Superior temporal gyrus (tissue), 1 donor: Measurements from ENCODE around the gene WDR86.

ENCODE experiments used
- DNase-seq: peaks from one replicate; pipeline ENCODE4 v3.0.0-alpha.2; 2016; ENCODE audit errors: extremely low spot score

Gene WDR86

DNA sequence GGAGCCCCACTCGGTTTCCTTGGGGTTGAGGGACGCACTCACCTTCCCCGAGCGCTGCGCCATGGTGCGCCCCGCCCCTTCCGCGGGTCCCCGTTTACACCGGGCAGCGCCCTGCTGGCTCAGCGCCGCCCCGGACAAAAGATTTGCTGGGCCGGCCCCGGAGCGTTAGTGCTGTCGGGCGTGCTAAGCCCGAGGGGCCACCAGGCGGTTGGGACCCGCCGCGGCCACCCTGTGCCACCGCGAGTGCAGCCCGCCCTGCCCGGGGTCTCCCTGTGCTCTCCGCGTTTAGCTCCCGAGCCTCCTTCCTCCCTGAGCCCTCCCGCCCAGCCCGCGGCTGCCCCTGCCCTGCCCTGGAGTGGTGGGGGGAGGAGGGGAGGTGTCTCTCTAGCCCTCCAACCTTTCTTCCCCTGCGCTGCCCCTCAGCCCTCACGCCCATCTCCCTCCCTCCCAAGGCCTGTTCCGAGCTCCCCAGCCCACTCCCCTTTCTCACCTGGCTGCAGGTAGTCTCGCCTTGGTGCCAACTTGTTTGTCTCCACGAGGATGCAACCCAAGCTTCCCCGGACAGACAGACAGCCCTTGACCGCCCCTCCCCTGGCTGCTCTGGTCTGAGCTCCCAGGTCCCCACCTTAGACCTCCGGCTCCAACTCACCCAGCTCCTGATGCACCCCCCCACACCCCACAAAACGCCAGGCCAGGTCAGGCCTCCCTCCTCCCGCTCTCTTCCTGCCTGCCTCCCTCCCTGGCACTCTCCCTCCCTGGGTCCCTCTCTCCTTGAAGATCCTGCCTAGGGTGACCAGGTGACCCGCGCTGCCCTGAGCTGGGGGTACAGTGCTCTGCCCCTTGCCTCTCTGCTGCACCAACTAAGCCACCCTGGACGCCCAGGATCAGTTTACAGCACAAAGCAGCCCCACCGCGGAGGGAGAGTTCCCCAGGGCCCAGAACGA, 30.3 kb upstream of the WDR86 start, which contains the start of gene CRYGN:
Gene CRYGN (minus strand): TSS at position 287 of the 944 bp plus-strand sequence. CDS start 224 bp downstream, at position 63.
- DNase-seq = no peak

DNA sequence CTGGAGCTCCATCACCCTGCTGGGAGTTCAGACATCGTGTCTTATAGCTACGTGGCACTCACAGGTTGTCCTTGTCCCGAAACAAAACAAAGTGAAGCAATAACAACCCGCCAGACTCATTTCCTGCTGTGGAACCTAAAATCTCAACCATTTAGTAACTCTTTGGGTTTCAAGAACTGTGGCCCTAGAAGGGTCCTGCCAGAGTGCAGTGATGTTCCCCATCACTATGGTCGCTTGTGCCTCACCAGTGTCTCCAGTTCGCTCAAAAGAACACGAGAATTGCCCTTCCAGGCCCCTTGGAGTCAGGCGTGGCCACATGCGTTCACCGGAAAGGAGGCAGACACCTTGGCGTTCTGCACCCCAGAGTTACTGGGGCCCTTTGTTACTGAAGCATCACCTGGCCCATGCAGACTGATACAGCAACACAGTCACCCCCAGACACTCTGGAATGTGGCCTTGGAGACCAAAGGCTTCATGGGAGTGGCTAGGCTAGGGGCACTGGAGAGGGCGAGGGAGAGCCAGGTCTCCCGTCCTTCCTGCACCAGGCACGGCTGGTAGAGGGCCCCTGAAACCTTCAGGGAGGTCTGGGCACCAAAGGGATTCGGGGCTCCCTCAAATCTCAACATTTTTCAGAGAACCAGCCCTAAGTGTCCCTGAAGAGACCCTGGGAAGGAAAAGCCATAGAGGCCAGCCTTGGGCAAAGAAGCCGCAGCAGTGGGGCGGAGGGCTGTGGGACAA, 29.2 kb upstream of the WDR86 start:
- no peak for DNase-seq

- DNase-seq = no peak
These were observed 28.2 kb upstream of the WDR86 start for GRCh38 chr7:151437866-151438516.

GRCh38 chr7:151437159-151437553, 27.3 kb upstream of the WDR86 start:
- DNase-seq = no peak

DNA sequence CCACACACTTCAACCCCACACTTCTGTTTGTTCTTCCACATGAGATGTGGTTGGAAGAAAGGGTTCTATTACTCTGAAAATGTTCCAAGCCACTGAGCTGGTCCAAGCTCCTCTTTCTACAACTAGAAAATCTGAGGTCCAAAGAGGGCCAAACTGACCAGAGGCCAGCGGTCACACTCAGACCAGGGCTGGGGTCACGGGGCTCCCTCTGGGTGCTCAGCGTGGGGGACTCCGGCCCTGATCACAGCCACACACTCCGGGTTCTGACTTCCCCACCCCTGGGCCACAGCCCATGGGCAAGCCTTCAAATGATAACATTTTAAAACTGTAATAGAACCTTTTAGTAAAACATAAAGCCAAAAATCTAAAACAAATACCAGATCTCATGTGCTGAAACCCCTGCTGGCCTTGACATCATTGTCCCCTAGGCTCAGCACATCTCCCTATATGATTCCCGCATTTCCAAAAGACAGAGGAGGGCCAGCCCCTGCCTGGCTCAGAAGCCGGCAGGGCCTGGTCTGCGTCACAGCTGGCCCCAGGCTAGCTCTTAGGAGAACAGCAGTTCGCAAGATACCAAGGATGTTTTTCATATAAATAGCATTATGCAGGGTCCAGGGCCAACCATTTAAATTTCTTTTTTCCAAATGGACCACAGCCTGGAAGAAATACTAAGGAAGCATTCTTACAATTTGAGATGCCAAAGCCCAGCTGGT, 26.8 kb upstream of the WDR86 start:
- no peak for DNase-seq

DNA sequence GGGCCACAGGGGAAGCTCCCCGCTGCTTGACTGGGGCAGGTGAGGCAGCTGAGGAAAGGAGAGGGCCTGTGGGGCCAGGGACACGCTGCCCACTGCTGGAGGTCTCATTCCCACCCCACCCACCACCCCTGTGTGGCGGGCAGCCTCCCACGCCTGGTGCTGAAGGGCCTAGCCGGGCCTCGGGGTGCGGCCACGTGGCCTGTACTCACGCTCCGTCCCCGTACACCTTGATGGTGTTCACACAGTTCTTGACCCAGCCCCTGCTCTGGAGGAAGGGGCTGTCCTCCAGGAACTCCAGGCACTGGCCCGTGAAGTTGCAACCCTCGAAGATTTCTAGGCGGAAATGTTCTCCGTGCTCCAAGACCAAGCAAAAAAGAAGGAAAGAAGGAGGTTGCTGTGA, 26.1 kb upstream of the WDR86 start:
- DNase-seq = no peak

- DNase-seq = no peak
These were observed 25.5 kb upstream of the WDR86 start for GRCh38 chr7:151435103-151435916.

- no peak for DNase-seq
These were observed 24.7 kb upstream of the WDR86 start for GRCh38 chr7:151434549-151434948.

DNA sequence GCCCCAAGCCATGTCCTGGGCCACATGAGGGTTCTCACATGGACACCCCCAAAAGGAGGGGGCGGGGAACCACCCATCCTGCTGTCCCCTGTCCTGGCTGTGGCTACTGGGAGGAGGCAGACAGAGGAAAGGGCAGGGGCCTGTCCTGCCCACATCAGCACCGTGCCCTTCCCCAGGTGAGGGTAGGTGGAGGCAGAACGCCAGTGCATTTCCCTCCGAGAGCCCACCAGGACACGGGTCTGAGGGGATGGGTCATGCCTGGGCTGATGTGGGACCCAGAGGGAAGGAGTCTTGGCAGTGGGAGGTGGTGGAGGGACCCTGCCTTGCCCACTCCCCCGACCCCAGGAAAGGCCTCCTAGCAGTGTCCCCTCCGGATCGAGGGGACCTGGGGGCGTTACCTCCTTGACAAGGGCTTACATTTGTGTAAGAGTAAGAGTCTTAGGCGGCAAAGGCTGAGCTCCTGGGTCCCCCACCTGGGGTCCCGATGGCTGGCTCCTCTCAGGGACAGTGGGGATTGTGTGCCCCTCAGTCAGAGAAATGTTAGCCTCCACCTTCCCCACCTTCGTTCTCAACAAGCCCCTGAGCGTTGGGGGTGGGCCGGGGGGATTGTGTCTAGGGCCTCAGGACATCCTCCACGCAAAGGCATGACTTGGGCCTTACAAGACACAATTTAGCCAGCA, 24.0 kb upstream of the WDR86 start:
- no peak for DNase-seq

- no peak for DNase-seq
These were observed 23.1 kb upstream of the WDR86 start for GRCh38 chr7:151432658-151433521.

DNA sequence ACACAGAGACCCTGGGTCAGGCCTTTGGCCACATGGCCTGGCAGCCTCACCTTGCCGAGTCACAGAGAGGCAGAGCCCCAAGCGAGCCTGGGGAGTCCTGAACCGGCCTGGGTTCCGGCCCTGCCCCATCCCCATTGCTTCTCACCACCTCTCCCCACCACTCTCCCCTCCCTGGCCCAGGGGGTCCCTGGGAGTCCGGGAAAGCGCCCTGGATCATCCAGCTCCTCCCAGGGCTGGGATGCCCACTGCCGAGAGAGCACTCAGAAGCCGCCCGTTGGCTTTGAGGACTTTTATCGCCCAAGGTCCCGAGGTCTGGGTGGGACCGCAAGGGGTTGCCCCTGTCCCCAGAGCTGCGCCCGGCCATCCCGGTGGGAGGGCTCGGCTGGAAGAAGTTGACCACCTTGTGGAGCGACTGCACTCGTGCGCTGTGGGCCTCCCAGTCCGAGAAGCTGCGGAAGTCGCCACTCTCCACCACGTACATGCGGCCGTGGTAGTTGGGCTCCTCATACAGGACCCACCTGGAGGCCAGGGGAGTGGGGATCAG, 22.0 kb upstream of the WDR86 start:
- DNase-seq = no peak

DNA sequence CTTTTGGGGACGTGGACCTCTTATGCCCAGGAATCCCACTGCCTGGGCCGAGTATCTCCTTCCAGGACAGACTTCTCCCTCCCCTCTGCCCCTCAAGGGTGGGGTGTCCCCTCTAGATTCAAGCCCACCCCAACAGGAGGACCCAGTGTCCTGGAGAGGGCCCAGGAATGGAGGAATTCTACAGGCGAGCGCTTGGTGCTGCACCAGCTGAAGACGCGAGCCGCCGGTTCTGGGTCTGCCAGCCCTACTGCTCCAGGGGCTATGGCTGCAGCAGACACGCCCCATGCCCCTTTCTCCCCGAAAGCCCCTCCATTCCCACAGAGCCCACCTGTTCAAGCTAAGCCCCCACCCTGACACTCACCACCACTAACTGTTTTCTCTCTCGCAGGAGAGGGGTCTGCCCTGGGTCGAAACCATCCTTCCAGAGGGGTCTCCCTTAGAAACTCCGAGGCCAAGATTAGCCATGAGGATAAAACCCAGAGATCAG, 21.5 kb upstream of the WDR86 start:
- DNase-seq = no peak

GRCh38 chr7:151430391-151431205, 20.8 kb upstream of the WDR86 start:
- no peak for DNase-seq

GRCh38 chr7:151429560-151430331, 19.9 kb upstream of the WDR86 start:
- no peak for DNase-seq

GRCh38 chr7:151429237-151429559, 19.4 kb upstream of the WDR86 start:
- DNase-seq = no peak

- DNase-seq = no peak
These were observed 18.8 kb upstream of the WDR86 start for GRCh38 chr7:151428378-151429236.
